CD14-positive monocyte (primary cell): ENCODE measurements around the gene SGPL1. TPM values are rescaled to one million over a fixed set of nuclear protein-coding genes. Genes with fewer than 3 reads are reported as not detected.

ENCODE experiments used
- DNase-seq, 3 donors: peaks; one replicate each; pipeline ENCODE4 v3.0.0-alpha.2; 2011 to 2022
- H2AFZ ChIP-seq: 2 replicates; pipeline ENCODE4 v1.6.0; 2012; ENCODE audit warnings: mild to moderate bottlenecking, low read depth, low read length, inconsistent platforms; ENCODE audit not compliant: insufficient read depth, poor library complexity, severe bottlenecking
- H3K27ac ChIP-seq, 2 donors: 1 replicate in 1 of 2; 2 replicates in 1 of 2; pipeline ENCODE4 v1.5.1; 2012 to 2013; ENCODE audit warnings: low read length in 2 of 2, control low read depth in 1 of 2, inconsistent platforms in 1 of 2, low read depth in 1 of 2, mild to moderate bottlenecking in 1 of 2
- H3K27me3 ChIP-seq, 2 donors: one replicate each; pipeline versions ENCODE4 v1.6.0 to v1.6.1; 2011 to 2013; ENCODE audit warnings: low read length in 2 of 2; ENCODE audit not compliant: control insufficient read depth in 2 of 2, insufficient read depth in 2 of 2
- H3K36me3 ChIP-seq, 2 donors: replicated peaks in 1 of 2; 1 replicate in 1 of 2; 2 replicates in 1 of 2; pipeline versions ENCODE4 v1.5.1 to v1.6.1; 2012 to 2013; ENCODE audit warnings: low read length in 2 of 2, control low read depth in 1 of 2, inconsistent platforms in 1 of 2, mild to moderate bottlenecking in 1 of 2; ENCODE audit not compliant: insufficient read depth in 2 of 2, control insufficient read depth in 1 of 2
- H3K4me1 ChIP-seq, 2 donors: 1 replicate in 1 of 2; 2 replicates in 1 of 2; pipeline versions ENCODE4 v1.5.1 to v1.6.1; 2012 to 2013; ENCODE audit warnings: low read length in 2 of 2, control low read depth in 1 of 2, inconsistent platforms in 1 of 2, mild to moderate bottlenecking in 1 of 2, moderate library complexity in 1 of 2; ENCODE audit not compliant: insufficient read depth in 2 of 2, control insufficient read depth in 1 of 2
- H3K4me2 ChIP-seq: replicated peaks from 2 replicates; pipeline ENCODE3; 2012; ENCODE audit warnings: low read length, moderate library complexity, mild to moderate bottlenecking; ENCODE audit not compliant: poor library complexity, severe bottlenecking; ENCODE audit errors: extremely low read depth
- H3K4me3 ChIP-seq, 3 experiments: fragments of 200-600 bp in 1 of 3; sonication (generic) in 1 of 3; replicated peaks in 1 of 3; 1 replicate in 2 of 3; 2 replicates in 1 of 3; pipeline ENCODE4 v1.5.1; 2011 to 2013; ENCODE audit warnings: low read length in 3 of 3, mild to moderate bottlenecking in 3 of 3, control low read depth in 2 of 3, low read depth in 2 of 3, inconsistent platforms in 1 of 3, moderate library complexity in 1 of 3
- H3K79me2 ChIP-seq: 2 replicates; pipeline ENCODE4 v1.6.0; 2012; ENCODE audit warnings: mild to moderate bottlenecking, control low read depth, inconsistent platforms, low read length, moderate library complexity; ENCODE audit not compliant: insufficient read depth
- H3K9ac ChIP-seq: 2 replicates; pipeline ENCODE4 v1.6.0; 2017; ENCODE audit warnings: low read length, mild to moderate bottlenecking; ENCODE audit not compliant: insufficient read depth, poor library complexity, severe bottlenecking
- H3K9me3 ChIP-seq, 2 donors: replicated peaks in 1 of 2; 1 replicate in 1 of 2; 2 replicates in 1 of 2; pipeline versions ENCODE4 v1.5.1 to v1.6.1; 2012 to 2013; ENCODE audit warnings: low read length in 2 of 2, control low read depth in 1 of 2; ENCODE audit not compliant: control insufficient read depth in 1 of 2, insufficient read depth in 1 of 2
- H4K20me1 ChIP-seq: 2 replicates; pipeline ENCODE4 v1.6.0; 2012; ENCODE audit warnings: mild to moderate bottlenecking, low read length, control low read depth, moderate library complexity; ENCODE audit not compliant: insufficient read depth
- H3K27ac Mint-ChIP-seq, 7 donors: one replicate each; pipeline ENCODE4 v1.8.0; 2020; ENCODE audit warnings: mild to moderate bottlenecking in 7 of 7, mixed read lengths in 7 of 7, moderate library complexity in 6 of 7, inconsistent platforms in 2 of 7
- H3K27me3 Mint-ChIP-seq, 3 donors: one replicate each; pipeline ENCODE4 v1.8.0; 2021 to 2022; ENCODE audit warnings: low read depth in 3 of 3, mild to moderate bottlenecking in 3 of 3, mixed read lengths in 3 of 3, moderate library complexity in 3 of 3, inconsistent platforms in 1 of 3
- H3K36me3 Mint-ChIP-seq, 2 donors: one replicate each; pipeline ENCODE4 v1.8.0; 2020; ENCODE audit warnings: mixed read lengths in 2 of 2, inconsistent platforms in 1 of 2, mild to moderate bottlenecking in 1 of 2
- H3K4me1 Mint-ChIP-seq: one replicate; pipeline ENCODE4 v1.8.0; 2020; ENCODE audit warnings: mild to moderate bottlenecking, mixed read lengths
- H3K4me3 Mint-ChIP-seq, 2 donors: one replicate each; pipeline ENCODE4 v1.8.0; 2020; ENCODE audit warnings: mild to moderate bottlenecking in 2 of 2, mixed read lengths in 2 of 2, moderate library complexity in 1 of 2
- H3K9me3 Mint-ChIP-seq, 7 donors: one replicate each; pipeline ENCODE4 v1.8.0; 2020 to 2022; ENCODE audit warnings: mixed read lengths in 7 of 7, mild to moderate bottlenecking in 6 of 7, moderate library complexity in 6 of 7, inconsistent platforms in 2 of 7
- WGBS: methylation state at CpG from one replicate; pipeline ENCODE4 v1.1.5; 2013; ENCODE audit warnings: missing lambda C conversion rate; ENCODE audit not compliant: insufficient coverage; 5-methylcytosine and 5-hydroxymethylcytosine counted together
- intact Hi-C, 2 donors: fragments of 100-400 bp; cut with micrococcal nuclease; formaldehyde crosslinking; loops; one replicate each; pipeline versions ENCODE4 v1.15.0 to v1.15.1; 2023
- polyA plus RNA-seq, 3 donors: library from polyadenylated mRNA; depleted of rRNA in 1 of 3; unstranded in 2 of 3; stranded (reverse) in 1 of 3; fragments of 300-500 nt in 2 of 3; fragments of >200 nt in 1 of 3; fragmentation: Illumina TruSeq in 2 of 3; gene quantifications; 1 replicate in 2 of 3; 2 replicates in 1 of 3; pipeline ENCODE4 v1.2.3, GENCODE V29; 2012 to 2021
- TF ChIP-seq, protein P1 (sequence below): fragments of 200-600 bp; IDR thresholded peaks from one replicate; pipeline ENCODE4 v1.8.0; 2022; ENCODE audit warnings: antibody characterized with exemption, mild to moderate bottlenecking

SGPL1 gene
- polyA plus RNA-seq, 3 donors = 16.6 to 26.8 (median 26.1) TPM

DNA sequence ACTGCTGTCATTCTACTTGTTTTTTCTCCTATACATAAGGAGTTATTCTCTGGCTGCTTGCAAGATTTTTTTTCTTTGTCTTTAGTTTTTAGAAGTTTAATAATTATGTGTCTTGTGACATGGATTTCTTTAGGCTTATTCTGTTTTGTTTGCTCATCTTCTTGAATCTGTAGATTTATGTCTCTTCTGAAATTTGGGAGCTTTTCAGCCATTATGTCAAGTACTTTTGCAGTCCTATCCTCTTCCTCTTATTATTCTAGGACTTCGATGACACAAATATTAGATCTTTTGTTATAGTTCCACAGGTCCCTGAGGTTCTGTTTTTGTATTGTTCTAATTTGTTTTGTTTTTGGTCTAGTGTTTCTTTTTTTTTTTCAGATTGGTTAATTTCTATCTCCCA lies 13.9 kb upstream of the SGPL1 start:
- Histone ChIP-seq H3K27ac (no peak overlapping the region), H3K9me3 (no peaks in the 10 kb centered on the region), H4K20me1 (no peaks in the 10 kb centered on the region), H3K4me1 (peaks cover 20% of the 10 kb centered on the region in 2 donors), H3K79me2 (no peaks in the 10 kb centered on the region), H3K4me3 (no peak overlapping the region), H3K4me2 (no peak overlapping the region), H3K9ac (no peak overlapping the region), H2AFZ (no peak overlapping the region), H3K36me3 (no peaks in the 10 kb centered on the region), H3K27me3 (no peaks in the 10 kb centered on the region)
- Mint-ChIP-seq H3K27me3 (peaks cover 2 to 6% (median 2%) of the 10 kb centered on the region in 3 donors), H3K4me3 (no peak overlapping the region), H3K9me3 (peaks cover 0 to 4% (median 1%) of the 10 kb centered on the region in 7 donors), H3K4me1 (peaks cover 24% of the 10 kb centered on the region), H3K27ac (no peak overlapping the region), H3K36me3 (no peaks in the 10 kb centered on the region)
- WGBS = no CpG with 5 or more reads among the region's 1 CpG
- DNase-seq = no peak
- intact Hi-C loops = no loop called here
- TF ChIP-seq, protein P1, sequence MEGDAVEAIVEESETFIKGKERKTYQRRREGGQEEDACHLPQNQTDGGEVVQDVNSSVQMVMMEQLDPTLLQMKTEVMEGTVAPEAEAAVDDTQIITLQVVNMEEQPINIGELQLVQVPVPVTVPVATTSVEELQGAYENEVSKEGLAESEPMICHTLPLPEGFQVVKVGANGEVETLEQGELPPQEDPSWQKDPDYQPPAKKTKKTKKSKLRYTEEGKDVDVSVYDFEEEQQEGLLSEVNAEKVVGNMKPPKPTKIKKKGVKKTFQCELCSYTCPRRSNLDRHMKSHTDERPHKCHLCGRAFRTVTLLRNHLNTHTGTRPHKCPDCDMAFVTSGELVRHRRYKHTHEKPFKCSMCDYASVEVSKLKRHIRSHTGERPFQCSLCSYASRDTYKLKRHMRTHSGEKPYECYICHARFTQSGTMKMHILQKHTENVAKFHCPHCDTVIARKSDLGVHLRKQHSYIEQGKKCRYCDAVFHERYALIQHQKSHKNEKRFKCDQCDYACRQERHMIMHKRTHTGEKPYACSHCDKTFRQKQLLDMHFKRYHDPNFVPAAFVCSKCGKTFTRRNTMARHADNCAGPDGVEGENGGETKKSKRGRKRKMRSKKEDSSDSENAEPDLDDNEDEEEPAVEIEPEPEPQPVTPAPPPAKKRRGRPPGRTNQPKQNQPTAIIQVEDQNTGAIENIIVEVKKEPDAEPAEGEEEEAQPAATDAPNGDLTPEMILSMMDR = no peak

DNA sequence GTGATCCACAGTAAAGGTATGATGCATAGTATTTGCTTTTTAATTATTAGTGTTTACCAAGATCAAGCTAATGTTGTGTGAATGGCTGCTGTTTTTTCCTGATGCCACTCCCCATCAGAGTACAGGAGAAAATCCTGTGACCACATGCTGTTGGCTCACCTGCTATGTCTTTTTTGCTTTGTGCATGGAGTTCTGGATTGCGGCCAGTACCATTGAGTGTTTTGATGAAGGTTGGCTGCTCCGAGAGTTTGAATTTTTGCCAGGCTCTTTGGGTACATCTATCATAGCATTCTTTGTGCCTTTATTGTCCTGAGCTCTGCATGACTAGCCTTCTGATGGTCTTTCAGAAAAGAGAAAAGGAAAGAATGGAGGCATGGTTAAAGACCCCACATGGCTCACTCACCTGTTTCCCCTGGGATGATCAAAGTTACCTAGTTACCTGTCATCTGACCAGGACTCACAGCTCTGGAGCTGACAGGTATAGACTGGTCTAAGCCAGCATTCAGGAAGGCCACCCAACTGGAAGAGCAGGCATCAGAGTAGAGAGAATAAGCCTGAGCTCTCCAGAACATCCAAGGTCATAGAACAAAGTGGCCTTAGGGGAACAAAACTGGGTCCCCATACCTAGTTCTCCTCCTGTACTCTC lies 11.8 kb upstream of the SGPL1 start:
- Histone ChIP-seq H3K4me2 (no peak overlapping the region), H4K20me1 (no peaks in the 10 kb centered on the region), H3K36me3 (no peaks in the 10 kb centered on the region), H3K4me3 (no peak overlapping the region), H3K27me3 (no peaks in the 10 kb centered on the region), H2AFZ (no peak overlapping the region), H3K79me2 (no peaks in the 10 kb centered on the region), H3K9me3 (no peaks in the 10 kb centered on the region), H3K27ac (no peak overlapping the region), H3K9ac (no peak overlapping the region), H3K4me1 (peaks cover 5% of the 10 kb centered on the region in 2 donors)
- Mint-ChIP-seq H3K27ac (no peak overlapping the region), H3K4me3 (no peak overlapping the region), H3K4me1 (peaks cover 8% of the 10 kb centered on the region), H3K36me3 (no peaks in the 10 kb centered on the region), H3K9me3 (peaks cover 0 to 4% (median 0%) of the 10 kb centered on the region in 7 donors), H3K27me3 (peaks cover 2 to 11% (median 2%) of the 10 kb centered on the region in 3 donors)
- no peak for DNase-seq
- intact Hi-C loops = no loop called here
- 100% methylated on average over 2 of the region's 2 CpGs for WGBS
- TF ChIP-seq, protein P1 = no peak
